VCaP (cell line): ENCODE measurements around the gene ARPP21.

ENCODE experiments used
- H3K27ac ChIP-seq: fragments of 450-650 bp; 2 replicates; pipeline ENCODE4 v1.5.1; 2017
- CTCF ChIP-seq: fragments of 450-650 bp; conservative IDR thresholded peaks from 2 replicates; pipeline ENCODE4 v1.5.1; 2017; ENCODE audit warnings: mild to moderate bottlenecking, moderate library complexity

The ARPP21 gene

DNA sequence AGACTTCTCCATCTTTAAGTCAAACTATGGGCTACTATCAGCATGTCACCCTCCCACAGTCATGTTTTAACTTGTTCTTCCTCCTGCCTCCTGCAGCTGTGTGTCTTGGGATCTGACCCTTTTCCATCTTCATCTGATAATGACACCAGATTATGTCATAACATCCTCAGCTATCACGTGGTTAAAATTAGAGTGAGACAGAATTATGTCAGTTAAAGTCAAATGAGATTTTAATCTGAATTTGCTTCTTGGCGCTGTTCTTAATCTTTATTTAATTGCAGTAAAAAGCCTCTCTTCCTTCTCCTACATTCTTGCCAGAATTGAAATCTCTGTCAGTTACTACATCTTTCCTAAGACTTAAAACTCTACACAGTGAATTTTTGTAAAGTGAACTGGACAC, 107.2 kb downstream of the ARPP21 start:
- no peak overlapping the region for H3K27ac ChIP-seq

DNA sequence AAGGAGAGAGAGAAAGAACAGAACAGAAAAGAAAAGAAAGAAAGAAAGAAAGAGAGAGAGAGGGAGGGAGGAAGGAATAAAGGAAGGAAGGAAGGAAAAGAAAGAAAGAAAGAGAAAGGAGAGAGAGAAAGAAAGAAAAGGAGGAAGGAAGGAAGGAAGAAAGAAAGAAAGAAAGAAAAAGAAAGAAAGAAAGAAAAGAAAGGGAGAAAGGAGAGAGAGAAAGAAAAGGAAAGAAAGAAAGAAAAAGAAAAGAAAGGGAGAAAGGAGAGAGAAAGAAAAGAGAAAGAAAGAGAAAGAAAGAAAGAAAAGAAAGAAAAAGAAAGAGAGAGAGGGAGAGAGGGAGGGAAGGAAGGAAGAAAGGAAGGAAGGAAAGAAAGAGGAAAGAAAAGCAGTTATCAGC, 108.8 kb downstream of the ARPP21 start:
- H3K27ac ChIP-seq = no peak overlapping the region

More for the DNA sequence above, 107.2 kb downstream of the ARPP21 start:
- TF ChIP-seq CTCF = no peak

DNA sequence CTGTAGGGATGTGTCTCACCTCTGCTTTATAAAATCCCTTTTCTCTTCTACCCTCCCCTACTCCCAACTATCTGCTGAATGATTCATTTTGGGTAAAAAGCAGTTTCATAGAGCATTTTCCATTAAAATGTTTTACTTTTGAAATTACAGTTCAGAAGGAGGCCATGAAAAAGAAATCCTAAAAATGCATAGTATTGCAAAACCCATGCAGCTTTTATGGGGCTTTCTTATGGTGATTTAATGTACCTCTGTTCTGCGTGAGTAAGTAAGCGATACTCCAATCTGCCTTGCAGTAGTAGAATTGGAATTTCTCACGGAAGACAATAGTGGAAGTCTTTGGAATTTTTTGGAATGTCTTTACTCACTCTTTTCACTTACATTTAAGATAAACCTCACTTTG, 111.9 kb downstream of the ARPP21 start:
- H3K27ac ChIP-seq = no peak overlapping the region
- TF ChIP-seq CTCF = no peak

More for the DNA sequence above, 108.8 kb downstream of the ARPP21 start:
- no peak for TF ChIP-seq CTCF

- no peak for TF ChIP-seq CTCF
These were observed 118.8 kb downstream of the ARPP21 start for GRCh38 chr3:35757991-35758757.

GRCh38 chr3:35760146-35760545, 120.8 kb downstream of the ARPP21 start:
- no peak overlapping the region for H3K27ac ChIP-seq
- no peak for TF ChIP-seq CTCF

More at GRCh38 chr3:35757991-35758757, 118.8 kb downstream of the ARPP21 start:
- H3K27ac ChIP-seq = no peak overlapping the region

DNA sequence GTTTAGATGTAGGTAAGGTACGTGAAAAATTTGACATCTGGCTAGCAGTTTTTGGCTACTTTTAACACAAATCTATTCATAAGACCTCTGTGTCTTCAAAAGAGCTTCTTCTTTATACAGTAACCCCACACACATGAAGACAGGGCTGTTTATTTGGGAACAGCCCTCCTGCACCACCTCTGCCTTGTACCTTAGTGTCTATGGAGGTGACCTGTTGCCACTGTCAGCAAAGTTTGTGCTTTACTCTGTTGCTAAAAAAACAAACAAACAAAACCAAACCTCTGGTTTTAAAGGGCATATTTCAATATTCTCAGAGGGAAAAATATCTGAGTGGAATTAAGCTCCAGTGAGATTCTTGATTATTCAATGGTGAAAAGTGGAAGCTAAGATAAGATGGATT, 122.0 kb downstream of the ARPP21 start:
- no peak overlapping the region for H3K27ac ChIP-seq
- no peak for TF ChIP-seq CTCF

DNA sequence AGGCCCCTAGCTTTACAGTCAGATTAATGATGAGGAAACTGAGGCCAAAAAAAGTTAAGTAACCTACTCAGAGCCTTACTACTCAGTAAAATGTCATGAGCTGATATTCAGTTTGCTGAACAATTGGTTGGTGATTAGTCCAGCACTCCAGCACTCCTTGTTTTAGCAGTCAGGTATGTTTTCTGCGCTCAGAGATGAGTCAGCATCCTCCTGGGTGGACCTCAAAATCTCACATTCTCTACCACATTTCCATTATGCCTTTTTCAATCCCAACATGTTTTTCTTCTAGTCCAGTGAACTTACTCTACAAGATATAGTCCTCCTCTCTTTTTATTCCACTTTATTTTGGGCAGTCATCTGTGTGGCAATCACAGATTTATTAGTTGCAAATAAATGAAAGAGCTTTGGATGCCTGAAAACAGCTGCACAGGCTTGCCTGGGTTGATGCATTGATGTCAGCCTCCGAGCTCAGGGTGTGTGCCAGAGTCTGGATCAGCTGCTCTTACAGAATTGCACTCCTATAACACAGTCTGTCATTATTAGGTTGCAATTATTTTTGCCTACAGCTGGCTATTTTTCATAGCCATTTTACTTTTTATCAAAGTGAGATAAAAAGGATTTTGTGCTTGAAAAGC, 133.2 kb downstream of the ARPP21 start:
- no peak overlapping the region for H3K27ac ChIP-seq
- no peak for TF ChIP-seq CTCF
